Measurements from ENCODE around the gene CCNT2. TPM values are rescaled to one million over a fixed set of nuclear protein-coding genes. Genes with fewer than 3 reads are reported as not detected.

Gene CCNT2
- 5.7 to 11.3 TPM (median 9.5 TPM) in 5 replicates for total RNA-seq (2022; extraction: Qiagen RNA extraction; ENCODE audit: low read depth)

DNA sequence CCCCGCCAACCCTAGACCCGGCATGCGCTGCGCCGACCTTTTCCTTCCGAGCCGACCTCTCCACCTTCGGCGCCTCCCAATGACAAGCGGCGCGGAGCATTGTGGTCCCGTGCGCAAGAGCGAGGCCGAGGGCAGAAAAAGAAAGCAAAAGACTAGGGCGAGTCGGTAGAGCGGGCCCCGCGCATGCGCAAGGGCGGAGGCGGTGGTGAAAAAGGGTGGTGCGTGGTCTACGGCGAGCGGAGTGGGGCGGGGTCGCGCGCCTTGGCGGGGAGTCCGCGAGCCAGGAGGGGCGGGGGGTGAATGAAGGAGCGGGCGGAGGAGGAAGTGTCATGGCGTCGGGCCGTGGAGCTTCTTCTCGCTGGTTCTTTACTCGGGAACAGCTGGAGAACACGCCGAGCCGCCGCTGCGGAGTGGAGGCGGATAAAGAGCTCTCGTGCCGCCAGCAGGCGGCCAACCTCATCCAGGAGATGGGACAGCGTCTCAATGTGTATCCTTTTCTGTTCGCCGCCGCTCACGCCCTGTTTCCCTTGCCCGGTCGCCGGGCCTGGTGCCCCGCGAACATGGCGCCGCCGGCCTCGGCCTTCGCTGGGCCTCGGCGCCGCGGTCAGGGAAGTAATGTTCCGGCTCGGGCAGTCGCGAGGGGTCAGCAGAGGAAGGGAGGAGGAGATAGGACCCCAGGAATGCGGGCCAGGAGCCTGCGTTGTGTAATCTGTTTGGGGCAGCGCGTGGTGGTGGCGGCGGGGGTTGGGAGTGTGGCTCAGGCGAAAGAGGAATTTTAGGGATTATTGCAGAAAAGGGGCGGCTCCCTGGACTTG is at the start of gene CCNT2:
Gene CCNT2, plus strand, starts transcription at position 297 of the 815 bp plus-strand sequence. Its CDS starts 33 bp downstream, at position 330.

Other genes with a start within 250 kb of the CCNT2 start
- 0.13 to 0.19 TPM in 2 of 5 replicates, not detected in the others for gene TMEM163, start 199.8 kb upstream of the CCNT2 start, total RNA-seq (2022; extraction: Qiagen RNA extraction; ENCODE audit: low read depth)
- gene ACMSD, start 80.2 kb upstream of the CCNT2 start, total RNA-seq (2022; extraction: Qiagen RNA extraction; ENCODE audit: low read depth), result not detected in 5 replicates
- gene MAP3K19, start 128.6 kb downstream of the CCNT2 start, total RNA-seq (2022; extraction: Qiagen RNA extraction; ENCODE audit: low read depth), result not detected in 5 replicates
- gene RAB3GAP1, start 133.5 kb downstream of the CCNT2 start, total RNA-seq (2022; extraction: Qiagen RNA extraction; ENCODE audit: low read depth), result 24.3 to 33.7 TPM (median 27.8 TPM) in 5 replicates

All from A549 treated with RU486 at 1 μM for 4 hours (cell line).